GM18868 (cell line): ENCODE data around the gene GXYLT2.
"Not testable (repeated sequence)": the region's sequence is repeated elsewhere in the genome, so short reads cannot be mapped to it uniquely, and the experiment has no call there.

Experiments used
- ATAC-seq: cut with Tn5 transposase; IDR thresholded peaks from one replicate; pipeline ENCODE4 v1.9.1; 2021; ENCODE audit warnings: mild to moderate bottlenecking, moderate library complexity; ENCODE audit not compliant: unreplicated experiment

GXYLT2 gene

GRCh38 chr3:72892081-72892775 lies 4.4 kb downstream of the GXYLT2 start:
- no peak for ATAC-seq

DNA sequence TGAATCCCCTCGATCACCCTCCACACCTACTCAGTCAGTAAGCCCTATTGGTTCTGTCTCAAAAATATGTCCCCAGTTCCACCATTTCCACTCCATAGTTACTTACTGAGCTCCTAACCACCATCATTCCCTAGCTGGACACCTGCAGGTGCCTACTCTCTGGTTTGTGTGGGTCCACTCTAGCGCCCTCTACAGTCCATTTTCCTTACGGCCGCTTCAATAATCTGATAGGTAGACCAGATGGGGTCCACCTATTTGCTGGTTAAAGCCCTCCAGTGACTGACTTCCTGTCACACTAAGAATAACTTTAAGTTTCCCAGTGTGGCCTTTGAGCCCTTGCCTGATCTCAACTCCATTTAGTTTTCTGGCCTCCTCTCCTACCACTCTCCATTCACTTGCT lies 5.0 kb downstream of the GXYLT2 start:
- ATAC-seq, result no peak

DNA sequence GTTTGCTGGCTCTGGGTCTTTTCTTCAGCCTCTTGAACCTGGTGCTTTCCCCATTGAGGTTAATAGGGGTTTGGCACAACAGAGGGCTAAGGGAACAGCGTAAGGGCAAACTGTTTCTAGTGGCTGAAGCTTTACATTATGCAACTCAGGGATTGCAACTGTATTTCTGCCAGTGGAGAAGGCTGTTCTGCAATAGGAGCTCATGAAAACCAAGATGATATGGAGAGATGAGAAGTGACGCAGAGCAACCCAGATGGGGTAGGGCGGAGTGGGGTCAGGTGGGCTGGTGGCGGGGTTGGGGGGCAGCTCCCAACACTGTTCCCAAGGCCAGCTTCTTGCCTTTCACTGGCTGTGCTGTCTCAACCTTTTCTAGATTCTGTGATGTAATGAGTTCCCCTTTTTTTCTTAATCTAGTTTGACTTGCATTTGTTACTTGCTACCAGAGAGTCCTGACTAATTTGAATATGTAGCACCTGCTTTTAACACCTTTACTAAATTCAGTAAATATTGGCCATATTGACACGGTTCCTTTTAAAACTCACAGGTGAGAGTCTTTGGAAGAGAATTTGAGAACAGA lies 7.2 kb downstream of the GXYLT2 start:
- ATAC-seq, result no peak

DNA sequence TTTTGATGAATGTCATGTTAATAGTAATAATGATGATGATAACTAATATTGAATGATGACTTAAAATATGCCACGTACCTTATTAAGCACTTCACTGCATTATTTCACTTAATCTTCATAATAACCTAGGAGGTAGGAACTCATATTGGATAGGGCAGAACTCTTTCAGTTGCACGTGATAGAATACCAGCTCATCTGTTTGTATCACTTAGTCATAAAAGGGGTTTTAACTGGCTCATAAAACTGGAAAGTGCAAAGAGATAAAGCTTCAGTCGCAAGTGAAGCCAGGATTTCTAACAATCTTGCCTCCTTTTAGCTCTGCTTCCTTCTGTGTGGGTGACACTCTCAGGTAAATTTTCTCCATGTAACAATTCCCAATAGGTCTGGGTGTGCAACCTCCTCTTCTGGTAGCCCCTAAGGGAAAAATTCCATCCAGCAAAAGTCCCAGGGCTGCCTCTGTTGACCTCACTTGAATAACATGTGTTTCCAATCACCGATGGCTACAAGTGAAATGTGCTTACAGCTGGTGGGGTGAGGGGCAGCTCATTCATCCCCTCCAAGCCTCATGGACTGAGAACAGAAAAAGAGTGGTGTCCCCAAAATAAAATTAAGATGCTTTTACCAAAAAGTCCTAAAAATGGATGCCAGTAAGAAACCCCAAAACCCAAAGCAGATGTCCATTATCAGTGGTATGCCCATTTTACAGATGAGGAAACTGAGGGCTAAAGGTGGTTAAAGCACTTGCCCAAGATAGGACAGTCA lies 9.3 kb downstream of the GXYLT2 start:
- no peak for ATAC-seq

- no peak for ATAC-seq
Measured at GRCh38 chr3:72897758-72898007, 9.8 kb downstream of the GXYLT2 start.

GRCh38 chr3:72899349-72899765 lies 11.5 kb downstream of the GXYLT2 start:
- ATAC-seq, result no peak

DNA sequence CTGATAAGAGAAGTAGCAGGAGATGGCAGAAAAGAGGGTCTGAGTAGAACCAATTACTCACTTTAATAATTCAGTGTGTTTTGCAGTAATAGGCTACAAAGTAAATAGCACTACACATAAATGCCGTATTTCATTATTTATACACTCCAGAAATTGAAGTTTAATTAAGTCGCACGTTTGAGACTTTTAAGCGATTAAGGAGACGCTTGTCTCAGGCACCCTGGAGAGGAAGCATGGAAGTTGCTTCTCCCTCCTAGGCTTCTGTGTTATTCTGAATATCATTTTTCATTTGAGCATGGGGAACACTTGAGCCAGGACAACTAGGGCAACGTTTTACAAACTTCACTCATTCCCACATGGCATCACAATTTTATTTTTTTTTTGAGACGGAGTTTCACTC lies 12.2 kb downstream of the GXYLT2 start:
- ATAC-seq, result no peak

DNA sequence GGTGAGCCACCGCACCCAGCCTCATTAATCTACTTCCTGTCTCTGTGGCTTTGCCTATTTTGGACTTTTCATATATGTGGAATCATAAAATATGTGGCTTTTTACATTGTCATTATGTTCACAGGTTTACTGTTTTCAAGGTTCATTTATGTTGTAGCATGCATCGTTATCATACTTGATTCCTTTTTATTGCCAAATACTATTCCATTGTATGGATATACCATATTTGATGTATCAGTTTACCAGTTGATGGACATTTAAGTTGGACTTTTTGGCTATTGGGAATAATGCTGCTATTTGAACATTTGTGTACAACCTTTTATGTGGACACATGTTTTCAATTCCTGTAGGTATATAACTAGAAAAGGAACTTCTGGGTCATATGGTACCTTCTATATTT lies 14.0 kb downstream of the GXYLT2 start:
- no peak for ATAC-seq

- no peak for ATAC-seq
Measured at GRCh38 chr3:72903004-72903403, 15.2 kb downstream of the GXYLT2 start.

DNA sequence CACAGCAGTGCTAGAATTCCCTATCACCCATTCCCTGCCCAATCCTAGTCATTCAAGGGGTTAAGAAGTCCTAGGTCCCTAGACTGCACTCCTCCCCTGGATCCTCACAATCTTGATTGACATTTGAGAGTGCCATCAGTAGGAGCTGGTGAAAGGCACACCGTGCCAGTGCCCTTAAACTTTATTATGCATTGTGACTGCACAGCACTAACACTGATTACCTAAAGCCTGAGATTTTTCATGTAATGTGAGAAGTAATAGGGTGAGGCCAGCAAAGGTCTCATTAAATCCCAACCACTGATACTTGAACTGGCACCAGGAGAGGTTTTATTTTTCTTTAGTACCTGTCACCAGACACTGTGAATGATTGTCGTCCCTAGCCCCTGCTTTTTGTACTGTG lies 16.3 kb downstream of the GXYLT2 start:
- no peak for ATAC-seq

DNA sequence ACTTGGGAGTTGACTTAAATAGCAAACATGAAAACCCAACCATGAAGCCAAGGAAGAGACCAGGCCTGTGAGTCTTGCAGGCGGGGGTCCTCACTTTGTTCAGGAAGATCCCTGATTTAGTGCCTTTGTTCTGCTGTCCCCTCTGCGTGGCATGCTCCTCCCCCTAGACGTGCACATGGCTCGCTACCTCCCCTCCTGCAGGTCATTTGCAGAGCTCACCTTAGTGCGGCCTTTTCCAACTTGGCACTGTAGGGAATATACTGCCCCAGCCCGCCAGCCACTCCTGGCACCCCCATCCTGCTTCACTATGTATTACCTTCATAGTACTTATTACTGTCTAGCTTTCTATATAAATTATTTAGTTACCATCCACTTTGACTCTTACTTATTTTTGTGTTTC lies 18.3 kb downstream of the GXYLT2 start:
- no peak for ATAC-seq

DNA sequence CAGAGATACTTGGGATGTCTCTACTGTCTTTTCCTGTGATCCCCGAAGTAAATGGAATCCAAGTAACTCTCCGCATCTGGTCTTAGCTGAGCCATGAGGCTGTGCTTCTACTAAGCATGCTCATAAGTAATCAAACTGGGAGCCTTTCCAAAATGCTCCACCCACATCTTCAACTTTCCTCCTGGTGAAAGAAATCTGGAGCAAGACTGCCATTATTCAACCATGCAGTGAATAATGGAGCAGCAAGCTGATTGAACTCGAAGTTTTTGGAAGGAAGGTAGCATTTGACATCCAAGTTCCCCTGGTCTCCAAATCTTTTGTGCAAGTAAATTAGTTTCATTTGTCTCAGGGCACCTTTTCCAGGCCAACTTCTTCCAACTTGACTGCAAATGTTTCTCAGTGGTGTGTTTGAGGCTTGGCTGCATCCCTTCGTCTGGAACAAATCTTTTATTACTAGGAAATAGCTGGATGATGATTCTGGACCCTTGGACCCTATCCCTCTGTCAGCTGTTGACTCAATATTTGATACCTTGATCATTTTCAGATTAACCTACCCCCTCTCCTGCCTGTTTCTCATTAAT lies 19.4 kb downstream of the GXYLT2 start:
- no peak for ATAC-seq

GRCh38 chr3:72907731-72908620 lies 20.1 kb downstream of the GXYLT2 start:
- ATAC-seq, result no peak

DNA sequence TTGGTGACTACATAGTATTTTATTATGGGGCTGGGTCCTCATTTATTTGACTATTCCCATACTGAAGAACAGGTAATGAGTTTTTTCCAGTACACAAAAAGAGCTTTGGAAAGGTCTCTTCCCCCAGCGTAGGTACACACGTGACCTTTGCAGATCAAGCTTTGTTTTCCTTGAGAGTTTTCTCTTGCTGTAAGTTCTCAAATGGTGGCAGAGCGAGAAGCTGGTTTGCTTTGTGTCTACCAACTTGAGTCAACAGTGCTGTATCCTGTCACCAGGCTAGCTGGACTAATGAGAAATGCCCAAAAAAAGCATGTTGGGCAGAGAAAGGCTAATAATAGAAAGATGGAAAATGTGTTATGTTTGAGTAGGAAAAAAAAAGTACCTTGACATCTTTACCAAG lies 21.7 kb downstream of the GXYLT2 start:
- ATAC-seq, result no peak

- no peak for ATAC-seq
Measured at GRCh38 chr3:72912532-72912931, 24.7 kb downstream of the GXYLT2 start.

DNA sequence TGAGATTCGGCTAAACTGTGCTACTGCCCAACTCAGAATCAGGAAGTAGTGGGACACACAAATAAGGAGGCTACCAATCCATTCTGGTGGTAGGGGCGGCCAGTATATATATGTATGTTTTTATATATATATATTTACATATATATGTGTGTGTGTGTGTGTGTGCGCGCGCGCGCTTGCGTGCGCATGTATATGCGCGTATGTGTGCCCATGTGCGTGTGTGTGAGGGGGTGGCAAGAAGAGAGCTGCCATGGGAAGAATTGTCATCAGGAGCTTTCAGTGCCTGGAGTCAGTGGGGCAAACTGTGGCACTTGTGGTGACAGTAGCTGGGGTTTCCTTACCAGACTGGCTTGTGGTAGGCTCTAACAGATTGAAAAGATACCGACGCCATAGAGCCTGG lies 26.5 kb downstream of the GXYLT2 start:
- no peak for ATAC-seq

DNA sequence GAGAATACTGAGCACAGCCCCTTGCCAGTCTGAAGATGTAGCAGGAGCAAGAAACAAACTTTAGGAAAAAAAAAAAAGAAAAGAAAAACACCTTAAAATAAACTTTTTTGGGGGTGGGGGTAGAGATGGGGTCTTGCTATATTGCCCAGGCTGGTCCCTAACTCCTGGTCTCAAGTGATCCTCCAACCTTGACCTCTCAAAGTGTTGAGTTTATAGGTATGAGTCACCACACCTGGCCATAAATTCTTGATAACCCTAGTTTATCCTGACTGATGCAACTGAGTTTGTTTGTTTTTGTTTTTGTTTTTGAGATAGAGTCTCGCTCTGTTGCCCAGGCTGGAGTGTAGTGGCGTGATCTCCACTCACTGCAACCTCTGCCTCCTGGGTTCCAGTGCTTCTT lies 28.4 kb downstream of the GXYLT2 start:
- ATAC-seq, result no peak

- no peak for ATAC-seq
Measured at GRCh38 chr3:72919520-72919919, 31.7 kb downstream of the GXYLT2 start.

DNA sequence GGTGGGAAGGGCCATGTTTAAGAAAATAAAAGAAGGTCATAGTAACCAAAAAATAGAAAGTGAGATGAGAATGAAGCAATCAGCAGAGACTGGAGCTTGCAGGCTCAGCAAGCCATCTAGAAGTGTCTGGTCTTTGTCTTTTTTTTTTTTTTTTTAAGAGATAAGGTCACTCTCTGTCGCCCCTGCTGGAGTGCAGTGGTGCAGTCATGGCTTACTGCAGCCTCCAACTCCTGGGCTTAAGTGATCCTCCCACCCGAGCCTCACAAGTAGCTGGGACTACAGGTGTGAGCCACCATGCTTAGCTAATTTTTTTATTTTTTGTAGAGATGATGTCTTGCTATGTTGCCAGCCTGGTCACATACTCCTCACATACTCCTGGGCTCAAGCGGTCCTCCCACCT lies 36.2 kb downstream of the GXYLT2 start:
- ATAC-seq, result no peak

DNA sequence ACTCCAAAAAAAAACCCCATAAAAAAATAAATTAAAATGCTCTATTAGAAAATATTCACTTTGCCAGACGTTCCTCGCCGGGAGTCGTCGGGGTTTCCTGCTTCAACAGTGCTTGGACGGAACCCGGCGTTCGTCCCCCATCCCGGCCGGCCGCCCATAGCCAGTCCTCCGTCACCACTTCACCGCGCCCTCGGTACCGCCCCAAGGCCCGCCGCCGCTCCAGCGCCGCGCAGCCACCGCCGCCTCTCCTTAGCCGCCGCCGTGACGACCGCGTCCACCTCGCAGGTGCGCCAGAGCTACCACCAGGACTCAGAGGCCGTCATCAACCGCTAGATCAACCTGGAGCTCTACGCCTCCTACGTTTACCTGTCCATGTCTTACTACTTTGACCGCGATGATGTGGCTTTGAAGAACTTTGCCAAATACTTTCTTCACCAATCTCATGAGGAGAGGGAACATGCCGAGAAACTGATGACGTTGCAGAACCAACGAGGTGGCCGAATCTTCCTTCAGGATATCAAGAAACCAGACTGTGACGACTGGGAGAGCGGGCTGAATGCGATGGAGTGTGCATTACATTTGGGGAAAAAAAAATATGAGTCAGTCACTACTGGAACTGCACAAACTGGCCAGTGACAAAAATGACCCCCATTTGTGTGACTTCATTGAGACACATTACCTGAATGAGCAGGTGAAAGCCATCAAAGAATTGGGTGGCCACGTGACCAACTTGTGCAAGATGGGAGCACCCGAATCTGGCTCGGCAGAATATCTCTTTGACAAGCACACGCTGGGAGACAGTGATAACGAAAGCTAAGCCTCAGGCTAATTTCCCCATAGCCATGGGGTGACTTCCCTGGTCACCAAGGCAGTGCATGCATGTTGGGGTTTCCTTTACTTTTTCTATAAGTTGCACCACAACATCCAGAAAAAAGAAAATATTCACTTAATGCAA lies 41.2 kb downstream of the GXYLT2 start:
- ATAC-seq, result not testable (repeated sequence)
